PC-9 (cell line): ENCODE results near the gene GOLGA1.

ENCODE experiments used
- CTCF ChIP-seq: fragments of 200-600 bp; sonication (generic); conservative IDR thresholded peaks from 2 replicates; pipeline ENCODE4 v1.6.1; 2017; ENCODE audit warnings: mixed run types, antibody characterized with exemption, mild to moderate bottlenecking, moderate library complexity
- EZH2 ChIP-seq: fragments of 200-600 bp; sonication (generic); IDR thresholded peaks from 2 replicates; pipeline ENCODE4 v1.8.0; 2017; ENCODE audit warnings: antibody characterized with exemption, low read depth

GRCh38 chr9:124932333-124932732, 8.6 kb downstream of the GOLGA1 start:
- TF ChIP-seq CTCF (no peak), EZH2 (no peak)
